ENCODE results near the gene DELE1.

Gene DELE1

GRCh38 chr5:141954194-141954593 is 30.5 kb downstream of the DELE1 start:
- Mint-ChIP-seq H3K27me3 (no peaks in the 10 kb centered on the region), H3K27ac (no peak overlapping the region), H3K9me3 (no peaks in the 10 kb centered on the region), H3K4me3 (no peak overlapping the region), H3K36me3 (no peaks in the 10 kb centered on the region), H3K4me1 (peaks cover 38% of the 10 kb centered on the region)

GRCh38 chr5:141957367-141957996 is 33.8 kb downstream of the DELE1 start:
- H3K27me3 Mint-ChIP-seq: no peaks in the 10 kb centered on the region
- no peak overlapping the region for H3K27ac Mint-ChIP-seq
- H3K4me3 Mint-ChIP-seq: peak overlapping the region; percentile 44
- no peaks in the 10 kb centered on the region for H3K9me3 Mint-ChIP-seq
- H3K36me3 Mint-ChIP-seq: no peaks in the 10 kb centered on the region
- peaks cover 47% of the 10 kb centered on the region for H3K4me1 Mint-ChIP-seq

GRCh38 chr5:141958113-141958512 is 34.4 kb downstream of the DELE1 start, which contains the start of gene PCDH12:
PCDH12 (minus strand) TSS chr5:141958202; CDS start chr5:141957851, 351 bp downstream.
- Mint-ChIP-seq H3K36me3 (no peaks in the 10 kb centered on the region), H3K27me3 (no peaks in the 10 kb centered on the region), H3K27ac (peak within 1 kb of the TSS; percentile 0), H3K4me1 (peaks cover 46% of the 10 kb centered on the region), H3K4me3 (peak within 1 kb of the TSS; percentile 44), H3K9me3 (no peaks in the 10 kb centered on the region)

GRCh38 chr5:141958546-141959172 is 35.0 kb downstream of the DELE1 start:
- peak overlapping the region; percentile 0 for H3K27ac Mint-ChIP-seq
- H3K4me1 Mint-ChIP-seq: peaks cover 46% of the 10 kb centered on the region

GRCh38 chr5:141960018-141960417 is 36.3 kb downstream of the DELE1 start:
- Mint-ChIP-seq H3K4me3 (no peak overlapping the region), H3K27me3 (no peaks in the 10 kb centered on the region), H3K27ac (peak overlapping the region; percentile 15), H3K4me1 (peaks cover 40% of the 10 kb centered on the region), H3K9me3 (no peaks in the 10 kb centered on the region), H3K36me3 (no peaks in the 10 kb centered on the region)

More at GRCh38 chr5:141958546-141959172, 35.0 kb downstream of the DELE1 start:
- Mint-ChIP-seq H3K27me3 (no peaks in the 10 kb centered on the region), H3K4me3 (no peak overlapping the region), H3K36me3 (no peaks in the 10 kb centered on the region), H3K9me3 (no peaks in the 10 kb centered on the region)

- no peaks in the 10 kb centered on the region for H3K27me3 Mint-ChIP-seq
- peaks cover 40% of the 10 kb centered on the region for H3K4me1 Mint-ChIP-seq
- peak overlapping the region; percentile 27 for H3K4me3 Mint-ChIP-seq
- H3K36me3 Mint-ChIP-seq: no peaks in the 10 kb centered on the region
- no peaks in the 10 kb centered on the region for H3K9me3 Mint-ChIP-seq
- H3K27ac Mint-ChIP-seq: peak overlapping the region; percentile 90
Observed at GRCh38 chr5:141960449-141961323, 37.0 kb downstream of the DELE1 start.

- Mint-ChIP-seq H3K4me3 (no peak overlapping the region), H3K27ac (peak overlapping the region; percentile 90)
Observed at GRCh38 chr5:141961466-141961865, 37.8 kb downstream of the DELE1 start.

GRCh38 chr5:141963701-141964100 is 40.0 kb downstream of the DELE1 start:
- no peaks in the 10 kb centered on the region for H3K9me3 Mint-ChIP-seq
- no peaks in the 10 kb centered on the region for H3K27me3 Mint-ChIP-seq
- H3K36me3 Mint-ChIP-seq: no peaks in the 10 kb centered on the region
- H3K27ac Mint-ChIP-seq: no peak overlapping the region
- no peak overlapping the region for H3K4me3 Mint-ChIP-seq
- H3K4me1 Mint-ChIP-seq: peaks cover 32% of the 10 kb centered on the region

More at GRCh38 chr5:141961466-141961865, 37.8 kb downstream of the DELE1 start:
- H3K27me3 Mint-ChIP-seq: no peaks in the 10 kb centered on the region
- no peaks in the 10 kb centered on the region for H3K9me3 Mint-ChIP-seq
- peaks cover 40% of the 10 kb centered on the region for H3K4me1 Mint-ChIP-seq
- H3K36me3 Mint-ChIP-seq: no peaks in the 10 kb centered on the region

GRCh38 chr5:141965071-141965470 is 41.4 kb downstream of the DELE1 start:
- Mint-ChIP-seq H3K9me3 (no peaks in the 10 kb centered on the region), H3K4me1 (peaks cover 27% of the 10 kb centered on the region), H3K27me3 (no peaks in the 10 kb centered on the region)

GRCh38 chr5:141966275-141966962 is 42.7 kb downstream of the DELE1 start:
- H3K27me3 Mint-ChIP-seq: no peaks in the 10 kb centered on the region
- H3K27ac Mint-ChIP-seq: no peak overlapping the region
- H3K4me1 Mint-ChIP-seq: peaks cover 24% of the 10 kb centered on the region
- H3K36me3 Mint-ChIP-seq: no peaks in the 10 kb centered on the region
- H3K4me3 Mint-ChIP-seq: no peak overlapping the region
- no peaks in the 10 kb centered on the region for H3K9me3 Mint-ChIP-seq

More at GRCh38 chr5:141965071-141965470, 41.4 kb downstream of the DELE1 start:
- H3K36me3 Mint-ChIP-seq: no peaks in the 10 kb centered on the region
- H3K27ac Mint-ChIP-seq: no peak overlapping the region
- H3K4me3 Mint-ChIP-seq: no peak overlapping the region

- H3K27ac Mint-ChIP-seq: no peak overlapping the region
- H3K36me3 Mint-ChIP-seq: no peaks in the 10 kb centered on the region
- H3K9me3 Mint-ChIP-seq: no peaks in the 10 kb centered on the region
- H3K4me1 Mint-ChIP-seq: peaks cover 27% of the 10 kb centered on the region
- H3K4me3 Mint-ChIP-seq: no peak overlapping the region
- no peaks in the 10 kb centered on the region for H3K27me3 Mint-ChIP-seq
Observed at GRCh38 chr5:141966963-141967333, 43.3 kb downstream of the DELE1 start.

GRCh38 chr5:141968914-141969608 is 45.4 kb downstream of the DELE1 start, which contains the start of gene RNF14:
RNF14 (plus strand) TSS chr5:141969105; CDS start chr5:141973589, 4,484 bp downstream.
- Mint-ChIP-seq H3K27me3 (no peaks in the 10 kb centered on the region), H3K36me3 (peaks cover 3% of the 10 kb centered on the region), H3K4me3 (peak within 1 kb of the TSS; percentile 98), H3K4me1 (peaks cover 39% of the 10 kb centered on the region), H3K9me3 (no peaks in the 10 kb centered on the region), H3K27ac (peak within 1 kb of the TSS; percentile 98)

- Mint-ChIP-seq H3K4me1 (peaks cover 49% of the 10 kb centered on the region), H3K27me3 (no peaks in the 10 kb centered on the region), H3K27ac (peak overlapping the region; percentile 98), H3K9me3 (no peaks in the 10 kb centered on the region), H3K4me3 (peak overlapping the region; percentile 98), H3K36me3 (peaks cover 8% of the 10 kb centered on the region)
Observed at GRCh38 chr5:141969783-141970771, 46.4 kb downstream of the DELE1 start.
